Measurements from ENCODE around the gene VPS25.
"Not testable (repeated sequence)": the region's sequence is repeated elsewhere in the genome, so short reads cannot be mapped to it uniquely, and the experiment has no call there.

DNA sequence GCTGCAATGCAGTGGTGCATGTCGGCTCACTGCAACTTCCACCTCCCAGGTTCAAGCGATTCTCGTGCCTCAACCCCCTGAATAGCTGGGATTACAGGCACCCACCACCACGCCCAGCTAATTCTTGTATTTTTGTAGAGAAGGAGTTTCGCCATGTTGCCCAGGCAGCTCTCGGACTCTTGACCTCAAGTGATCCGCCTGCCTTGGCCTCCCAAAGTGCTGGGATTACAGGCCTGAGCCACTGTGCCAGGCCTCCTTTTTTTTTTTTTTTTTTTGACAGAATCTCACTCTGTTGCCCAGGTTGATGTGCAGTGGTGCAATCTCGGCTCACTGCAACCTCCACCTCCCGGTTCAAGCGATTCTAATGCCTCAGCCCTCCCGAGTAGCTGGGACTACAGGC, 30.3 kb upstream of the VPS25 start:
- TF ChIP-seq CTCF, POLR2AphosphoS5, POLR2A, EP300 (IDR thresholded peaks at IDR 0.05): not testable (repeated sequence)
